Measurements from ENCODE around the gene PLB1. TPM values are rescaled to one million over a fixed set of nuclear protein-coding genes. Genes with fewer than 3 reads are reported as not detected.

Gene PLB1
- total and polyA plus RNA-seq, 9 of the 15 experiments (the other 6 are each of a cell fraction or from before 2014, with no cell fraction given), result 0.01 to 0.09 (median 0.07) TPM; not detected in 2

DNA sequence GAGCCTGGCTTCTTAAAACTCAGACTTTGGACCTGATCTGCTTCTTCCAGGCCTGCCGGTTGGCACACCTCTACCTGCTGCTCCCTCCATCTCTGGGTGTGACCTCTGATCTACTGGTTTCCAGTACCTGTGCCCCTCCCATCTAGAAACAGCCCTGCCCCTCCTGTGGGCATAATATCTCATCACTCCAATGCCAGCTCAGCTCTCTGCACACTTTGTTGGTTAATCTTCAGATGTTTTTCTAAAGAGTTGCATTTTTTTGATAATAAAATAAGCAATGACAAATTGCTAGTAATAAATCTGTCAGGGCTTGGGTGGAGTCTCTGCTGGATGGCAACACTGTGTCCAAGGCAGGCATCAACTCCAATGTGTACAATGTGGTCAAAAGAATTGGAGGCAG, 166.2 kb downstream of the PLB1 start:
- Histone ChIP-seq H3K27ac (ENCODE audit: extremely low read depth, low read depth, low read length) (no peak overlapping the region), H3K9me1 (ENCODE audit: control insufficient read depth, insufficient read depth, low read length) (no peaks in the 10 kb centered on the region), H3K36me3 (ENCODE audit: control insufficient read depth, insufficient read depth, low read length) (no peaks in the 10 kb centered on the region), H3K4me3 (no peak overlapping the region), H3K9ac (ENCODE audit: insufficient read depth in 1 of 2, low read depth in 2 of 2, low read length in 2 of 2) (no peak overlapping the region), H3K9me3 (replicated peaks; ENCODE audit: control insufficient read depth, insufficient read depth, low read depth, low read length) (0 out of 2 replicates have a peak, but pooled peaks cover 3% of the 10 kb centered on the region), H3K79me2 (ENCODE audit: control insufficient read depth, insufficient read depth, low read length) (no peaks in the 10 kb centered on the region), H2AFZ (ENCODE audit: low read depth, low read length) (no peak overlapping the region), H3K4me2 (ENCODE audit: insufficient read depth, low read length) (no peak overlapping the region), H3K4me1 (replicated peaks in 1 of 2; ENCODE audit: control insufficient read depth in 2 of 2, insufficient read depth in 2 of 2, low read length in 2 of 2) (peaks cover 5 to 9% of the 10 kb centered on the region in 2 experiments; a peak in 4 of 5 replicates), H4K20me1 (replicated peaks; ENCODE audit: control insufficient read depth, insufficient read depth, low read length) (0 out of 2 replicates have a peak, but pooled peaks cover 7% of the 10 kb centered on the region), H3K27me3 (ENCODE audit: control insufficient read depth in 2 of 2, insufficient read depth in 2 of 2, low read length in 2 of 2) (peaks cover 7 to 23% of the 10 kb centered on the region in 2 experiments; a peak in 3 of 5 replicates)
- BruUV-seq (replicated peaks), result no TSS peak
- ChIA-PET POLR2A (no interaction called here), CTCF (ENCODE audit: low intra/inter-chr PET ratio) (interaction anchor here (0.7 to 1.1 kb wide), 2 partner anchors 94 to 96 kb away, joined by 3 read pairs; no protein-coding TSS in a partner anchor)
- FAIRE-seq (no peak), DNase-seq (ENCODE audit: extremely low read depth in 1 of 4, low spot score in 3 of 4) (no peak), ATAC-seq (no peak)
- in situ Hi-C loops (cut with MboI), result no loop called here
- intact Hi-C loops (cut with micrococcal nuclease), result no loop called here
- WGBS (ENCODE audit: insufficient coverage, low coverage, missing lambda C conversion rate), result 40% methylated on average over 1 of the region's 1 CpG
- TF ChIP-seq, protein P1, sequence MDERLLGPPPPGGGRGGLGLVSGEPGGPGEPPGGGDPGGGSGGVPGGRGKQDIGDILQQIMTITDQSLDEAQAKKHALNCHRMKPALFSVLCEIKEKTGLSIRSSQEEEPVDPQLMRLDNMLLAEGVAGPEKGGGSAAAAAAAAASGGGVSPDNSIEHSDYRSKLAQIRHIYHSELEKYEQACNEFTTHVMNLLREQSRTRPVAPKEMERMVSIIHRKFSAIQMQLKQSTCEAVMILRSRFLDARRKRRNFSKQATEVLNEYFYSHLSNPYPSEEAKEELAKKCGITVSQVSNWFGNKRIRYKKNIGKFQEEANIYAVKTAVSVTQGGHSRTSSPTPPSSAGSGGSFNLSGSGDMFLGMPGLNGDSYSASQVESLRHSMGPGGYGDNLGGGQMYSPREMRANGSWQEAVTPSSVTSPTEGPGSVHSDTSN (CRISPR knock-in tag; IDR thresholded peaks at IDR 0.05; ENCODE audit: low read depth), result no peak
- TF ChIP-seq, protein P1 (tag; conservative IDR thresholded peaks at IDR 0.05; ENCODE audit: low read depth), result peak; percentile 73
- TF ChIP-seq MEIS2 (IDR thresholded peaks at IDR 0.05; ENCODE audit: partially characterized antibody) (peak; percentile 70), MEF2A (IDR thresholded peaks at IDR 0.05; ENCODE audit: control insufficient read depth, low read depth, low read length) (no peak)

All from K562 (cell line).